Natural killer cell (primary cell): ENCODE data around the gene KAZN. TPM values are rescaled to one million over a fixed set of nuclear protein-coding genes. Genes with fewer than 3 reads are reported as not detected.

ENCODE experiments used
- ATAC-seq, 3 donors: fragments of 150-1000 bp in 2 of 3; fragments of 200-7000 bp in 1 of 3; cut with Tn5 transposase; 1 replicate in 1 of 3; 2 replicates in 2 of 3; pipeline ENCODE4 v1.10.0; 2021; ENCODE audit warnings: mild to moderate bottlenecking in 2 of 3, moderate library complexity in 2 of 3
- DNase-seq, 2 donors: peaks; one replicate each; pipeline versions ENCODE4 v3.0.0 to v3.0.0-alpha.2; 2013 to 2021; ENCODE audit warnings: mixed read lengths in 1 of 2
- H3K27ac ChIP-seq: one replicate; pipeline ENCODE4 v1.5.1; 2013; ENCODE audit warnings: mild to moderate bottlenecking, low read length
- H3K27me3 ChIP-seq: one replicate; pipeline ENCODE4 v1.6.1; 2013; ENCODE audit warnings: low read length; ENCODE audit not compliant: control insufficient read depth, insufficient read depth
- H3K36me3 ChIP-seq: one replicate; pipeline ENCODE4 v1.6.1; 2013; ENCODE audit warnings: low read length; ENCODE audit not compliant: control insufficient read depth, insufficient read depth
- H3K4me1 ChIP-seq: one replicate; pipeline ENCODE4 v1.6.1; 2013; ENCODE audit warnings: low read length; ENCODE audit not compliant: control insufficient read depth, insufficient read depth
- H3K4me3 ChIP-seq: one replicate; pipeline ENCODE4 v1.5.1; 2013; ENCODE audit warnings: low read length
- H3K9me3 ChIP-seq: one replicate; pipeline ENCODE4 v1.6.1; 2013; ENCODE audit warnings: low read length; ENCODE audit not compliant: control insufficient read depth, insufficient read depth
- H3K27ac Mint-ChIP-seq, 2 donors: one replicate each; pipeline ENCODE4 v1.8.0; 2022; ENCODE audit warnings: mild to moderate bottlenecking in 2 of 2, mixed read lengths in 2 of 2, moderate library complexity in 1 of 2
- H3K27me3 Mint-ChIP-seq, 2 donors: one replicate each; pipeline ENCODE4 v1.8.0; 2022; ENCODE audit warnings: low read depth in 2 of 2, mixed read lengths in 2 of 2
- H3K36me3 Mint-ChIP-seq: one replicate; pipeline ENCODE4 v1.8.0; 2022; ENCODE audit warnings: mixed read lengths
- H3K4me1 Mint-ChIP-seq, 2 donors: one replicate each; pipeline ENCODE4 v1.8.0; 2022; ENCODE audit warnings: mixed read lengths in 2 of 2
- H3K4me3 Mint-ChIP-seq: one replicate; pipeline ENCODE4 v1.8.0; 2022; ENCODE audit warnings: mild to moderate bottlenecking, moderate library complexity, mixed read lengths
- H3K9me3 Mint-ChIP-seq, 2 donors: one replicate each; pipeline ENCODE4 v1.8.0; 2022; ENCODE audit warnings: mixed read lengths in 2 of 2
- CTCF ChIP-seq: fragments of 200-600 bp; IDR thresholded peaks from one replicate; pipeline ENCODE4 v1.8.0; 2022; ENCODE audit warnings: antibody characterized with exemption
- WGBS: methylation state at CpG from one replicate; pipeline ENCODE4 v1.1.7; 2013; ENCODE audit warnings: missing lambda C conversion rate; ENCODE audit not compliant: insufficient coverage; 5-methylcytosine and 5-hydroxymethylcytosine counted together
- intact Hi-C: fragments of 100-400 bp; cut with micrococcal nuclease; formaldehyde crosslinking; loops from one replicate; pipeline ENCODE4 v1.14.2; 2022
- total RNA-seq, 4 donors: library from RNA; stranded (reverse); fragments of 120-200 nt in 1 of 4; gene quantifications; one replicate each; pipeline versions ENCODE4 v1.2.3 to v1.2.4, GENCODE V29; 2013 to 2022

The KAZN gene
- total RNA-seq, 3 donors from 2014 or later (not counting 1 experiment from before 2014, with no cell fraction given) = 1.2 to 2.0 (median 1.7) TPM

- no peak for ATAC-seq
- peaks cover 17 to 27% of the 10 kb centered on the region in 2 donors for H3K27me3 Mint-ChIP-seq
Observed at GRCh38 chr1:14591600-14591999, 6.9 kb upstream of the KAZN start.

GRCh38 chr1:14592004-14592631 is 6.4 kb upstream of the KAZN start:
- Histone ChIP-seq H3K27ac (no peak overlapping the region), H3K4me3 (no peak overlapping the region), H3K4me1 (no peaks in the 10 kb centered on the region), H3K27me3 (no peaks in the 10 kb centered on the region), H3K36me3 (no peaks in the 10 kb centered on the region), H3K9me3 (no peaks in the 10 kb centered on the region)
- Mint-ChIP-seq H3K27me3 (peaks cover 22 to 33% of the 10 kb centered on the region in 2 donors), H3K9me3 (no peaks in the 10 kb centered on the region), H3K4me3 (no peak overlapping the region), H3K27ac (no peak overlapping the region), H3K36me3 (no peaks in the 10 kb centered on the region), H3K4me1 (no peaks in the 10 kb centered on the region)
- 77% methylated on average over 9 of the region's 9 CpGs for WGBS
- TF ChIP-seq CTCF = no peak
- DNase-seq (no peak), ATAC-seq (no peak)
- intact Hi-C loops = no loop called here

More at GRCh38 chr1:14591600-14591999, 6.9 kb upstream of the KAZN start:
- Histone ChIP-seq H3K4me1 (no peaks in the 10 kb centered on the region), H3K9me3 (no peaks in the 10 kb centered on the region), H3K27me3 (no peaks in the 10 kb centered on the region), H3K36me3 (no peaks in the 10 kb centered on the region), H3K27ac (no peak overlapping the region), H3K4me3 (no peak overlapping the region)
- WGBS = 97% methylated on average over 6 of the region's 6 CpGs
- no peaks in the 10 kb centered on the region for H3K4me1 Mint-ChIP-seq
- no peak overlapping the region for H3K4me3 Mint-ChIP-seq
- no peak for TF ChIP-seq CTCF
- intact Hi-C loops = no loop called here
- no peaks in the 10 kb centered on the region for H3K9me3 Mint-ChIP-seq
- DNase-seq = no peak
- H3K36me3 Mint-ChIP-seq = no peaks in the 10 kb centered on the region
- H3K27ac Mint-ChIP-seq = no peak overlapping the region

GRCh38 chr1:14593302-14593701 is 5.2 kb upstream of the KAZN start:
- Histone ChIP-seq H3K9me3 (no peaks in the 10 kb centered on the region), H3K27me3 (peaks cover 4% of the 10 kb centered on the region), H3K27ac (no peak overlapping the region), H3K4me3 (no peak overlapping the region), H3K36me3 (no peaks in the 10 kb centered on the region), H3K4me1 (no peaks in the 10 kb centered on the region)
- no peaks in the 10 kb centered on the region for H3K4me1 Mint-ChIP-seq
- 61% methylated on average over 4 of the region's 4 CpGs for WGBS
- ATAC-seq (no peak), DNase-seq (no peak)
- H3K9me3 Mint-ChIP-seq = no peaks in the 10 kb centered on the region
- no peak for TF ChIP-seq CTCF
- H3K27ac Mint-ChIP-seq = no peak overlapping the region
- no peak overlapping the region for H3K4me3 Mint-ChIP-seq
- intact Hi-C loops = no loop called here
- peaks cover 31 to 43% of the 10 kb centered on the region in 2 donors for H3K27me3 Mint-ChIP-seq
- no peaks in the 10 kb centered on the region for H3K36me3 Mint-ChIP-seq

- no peak for TF ChIP-seq CTCF
- intact Hi-C loops = no loop called here
- H3K27me3 Mint-ChIP-seq = peaks cover 33 to 43% of the 10 kb centered on the region in 2 donors
- no peaks in the 10 kb centered on the region for H3K9me3 Mint-ChIP-seq
- H3K27ac Mint-ChIP-seq = no peak overlapping the region
- H3K27ac ChIP-seq = no peak overlapping the region
- H3K27me3 ChIP-seq = peaks cover 4% of the 10 kb centered on the region
- H3K9me3 ChIP-seq = no peaks in the 10 kb centered on the region
- ATAC-seq = no peak
- H3K4me1 ChIP-seq = no peaks in the 10 kb centered on the region
- 84% methylated on average over 5 of the region's 5 CpGs for WGBS
- H3K4me3 ChIP-seq = no peak overlapping the region
- no peaks in the 10 kb centered on the region for H3K4me1 Mint-ChIP-seq
- no peak overlapping the region for H3K4me3 Mint-ChIP-seq
- no peaks in the 10 kb centered on the region for H3K36me3 Mint-ChIP-seq
- no peak for DNase-seq
- H3K36me3 ChIP-seq = no peaks in the 10 kb centered on the region
Observed at GRCh38 chr1:14594045-14594444, 4.4 kb upstream of the KAZN start.
